ENCODE data around the gene TLCD3A.
"Not testable (repeated sequence)": the region's sequence is repeated elsewhere in the genome, so short reads cannot be mapped to it uniquely, and the experiment has no call there.

TLCD3A gene

DNA sequence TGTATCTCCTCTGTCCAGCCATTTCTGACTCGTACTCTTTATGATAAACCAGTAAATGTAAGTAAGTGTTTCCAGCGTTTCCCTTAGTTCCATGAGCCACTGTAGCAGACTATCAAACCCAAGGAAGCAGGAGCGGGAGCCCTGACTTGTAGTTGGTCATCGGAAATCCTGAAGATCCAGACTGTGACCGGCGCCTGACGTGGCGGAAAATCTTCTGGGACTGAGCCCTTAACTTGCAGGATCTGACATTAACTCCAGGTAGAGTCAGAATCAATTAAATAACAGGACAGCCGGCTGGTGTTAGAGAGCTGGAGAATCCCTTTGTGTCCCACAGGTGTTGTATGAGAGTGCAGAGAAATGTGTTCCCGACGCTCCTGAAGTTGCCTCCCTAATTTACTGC, 45.7 kb downstream of the TLCD3A start:
- H3K4me3 ChIP-seq (ENCODE audit: low read length): no peak overlapping the region
- TF ChIP-seq ZNF274 (IDR thresholded peaks at IDR 0.05; ENCODE audit: low read depth, low read length): no peak

- TF ChIP-seq ZNF274 (IDR thresholded peaks at IDR 0.05; ENCODE audit: low read depth, low read length): no peak
- H3K4me3 ChIP-seq (ENCODE audit: low read length): peak within 1 kb of the TSS; percentile 99
Measured at GRCh38 chr17:781805-782731, 49.7 kb downstream of the TLCD3A start, which contains the start of the genes GLOD4 and MRM3. TSS of gene GLOD4 (minus strand) at chr17:782280. CDS start at chr17:782255, 25 bp downstream. TSS of gene MRM3 (plus strand) at chr17:782353. CDS start at chr17:782379, 26 bp downstream.

GRCh38 chr17:784143-784542, 51.7 kb downstream of the TLCD3A start:
- no peak overlapping the region for H3K4me3 ChIP-seq (ENCODE audit: low read length)
- TF ChIP-seq ZNF274 (IDR thresholded peaks at IDR 0.05; ENCODE audit: low read depth, low read length): no peak

DNA sequence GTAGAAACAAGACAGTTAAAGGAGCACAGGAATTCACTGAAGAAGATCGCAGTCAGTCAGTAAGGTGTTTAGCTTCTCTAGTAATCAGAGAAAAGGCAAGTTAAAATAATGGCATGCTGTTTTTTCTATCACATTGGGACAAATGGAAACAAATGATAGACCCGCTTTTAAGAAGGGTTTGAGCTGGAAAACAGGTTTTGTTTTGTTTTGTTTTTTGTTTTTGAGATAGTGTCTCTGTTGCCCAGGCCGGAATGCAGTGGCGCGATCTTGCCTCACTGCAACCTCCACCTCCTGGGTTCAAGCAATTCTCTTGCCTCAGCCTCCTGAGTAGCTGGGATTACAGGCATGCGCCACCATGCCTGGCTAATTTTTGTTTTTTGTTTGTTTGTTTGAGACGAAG, 53.5 kb downstream of the TLCD3A start:
- H3K4me3 ChIP-seq (ENCODE audit: low read length): not testable (repeated sequence)

GRCh38 chr17:787641-788221, 55.3 kb downstream of the TLCD3A start:
- TF ChIP-seq ZNF274 (IDR thresholded peaks at IDR 0.05; ENCODE audit: low read depth, low read length): no peak
- H3K4me3 ChIP-seq (ENCODE audit: low read length): no peak overlapping the region

DNA sequence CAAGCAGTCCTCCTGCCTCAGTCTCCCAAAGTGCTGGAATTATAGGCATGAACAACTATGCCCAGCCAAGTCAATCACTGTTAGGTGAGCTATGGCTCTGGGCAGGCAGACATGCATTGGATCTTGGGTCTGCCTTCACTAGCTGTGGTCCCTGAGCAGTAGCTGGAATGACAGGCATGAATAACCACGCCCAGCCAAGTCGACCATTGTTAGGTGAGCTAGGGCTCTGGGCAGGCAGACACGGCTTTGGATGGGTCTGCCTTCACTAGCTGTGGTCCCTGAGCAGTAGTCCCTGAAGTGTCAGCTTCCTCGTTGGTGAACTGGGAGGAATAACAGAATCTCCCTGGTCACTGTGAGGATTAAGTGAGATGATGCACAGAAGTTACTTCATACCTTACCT, 56.2 kb downstream of the TLCD3A start:
- TF ChIP-seq ZNF274 (IDR thresholded peaks at IDR 0.05; ENCODE audit: low read depth, low read length): no peak
- no peak overlapping the region for H3K4me3 ChIP-seq (ENCODE audit: low read length)

DNA sequence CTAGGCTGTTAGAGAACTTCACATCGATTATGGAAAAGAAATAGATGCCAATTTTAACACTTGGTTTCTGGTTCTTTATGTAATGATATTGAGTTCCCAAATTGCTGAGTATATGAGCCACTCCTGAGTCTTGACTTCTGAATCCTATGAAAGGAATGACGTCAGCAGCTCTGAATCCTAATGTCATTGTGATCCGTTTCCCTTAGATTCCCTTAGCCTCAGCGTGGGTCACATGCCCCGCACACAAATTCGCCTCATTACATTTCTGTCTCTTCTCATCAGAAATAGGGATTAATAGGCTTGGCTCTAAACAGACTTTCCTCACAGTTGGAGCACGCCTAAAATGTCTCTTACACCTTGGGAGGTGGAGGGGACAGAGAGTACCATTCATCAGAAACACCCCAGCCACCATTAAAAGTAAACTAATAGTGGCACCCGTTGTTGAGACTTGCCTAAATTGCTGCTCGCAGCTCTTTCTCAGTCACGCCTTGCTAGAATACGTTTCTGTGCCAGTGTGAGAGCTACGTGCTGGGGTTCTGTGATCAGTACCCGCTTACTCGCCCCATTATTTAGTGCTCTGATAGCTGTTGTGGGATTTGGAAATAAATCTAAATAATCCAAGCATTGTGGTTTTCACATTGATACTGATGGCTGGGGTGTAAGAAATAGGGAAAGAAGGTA, 56.9 kb downstream of the TLCD3A start:
- TF ChIP-seq ZNF274 (IDR thresholded peaks at IDR 0.05; ENCODE audit: low read depth, low read length): no peak

DNA sequence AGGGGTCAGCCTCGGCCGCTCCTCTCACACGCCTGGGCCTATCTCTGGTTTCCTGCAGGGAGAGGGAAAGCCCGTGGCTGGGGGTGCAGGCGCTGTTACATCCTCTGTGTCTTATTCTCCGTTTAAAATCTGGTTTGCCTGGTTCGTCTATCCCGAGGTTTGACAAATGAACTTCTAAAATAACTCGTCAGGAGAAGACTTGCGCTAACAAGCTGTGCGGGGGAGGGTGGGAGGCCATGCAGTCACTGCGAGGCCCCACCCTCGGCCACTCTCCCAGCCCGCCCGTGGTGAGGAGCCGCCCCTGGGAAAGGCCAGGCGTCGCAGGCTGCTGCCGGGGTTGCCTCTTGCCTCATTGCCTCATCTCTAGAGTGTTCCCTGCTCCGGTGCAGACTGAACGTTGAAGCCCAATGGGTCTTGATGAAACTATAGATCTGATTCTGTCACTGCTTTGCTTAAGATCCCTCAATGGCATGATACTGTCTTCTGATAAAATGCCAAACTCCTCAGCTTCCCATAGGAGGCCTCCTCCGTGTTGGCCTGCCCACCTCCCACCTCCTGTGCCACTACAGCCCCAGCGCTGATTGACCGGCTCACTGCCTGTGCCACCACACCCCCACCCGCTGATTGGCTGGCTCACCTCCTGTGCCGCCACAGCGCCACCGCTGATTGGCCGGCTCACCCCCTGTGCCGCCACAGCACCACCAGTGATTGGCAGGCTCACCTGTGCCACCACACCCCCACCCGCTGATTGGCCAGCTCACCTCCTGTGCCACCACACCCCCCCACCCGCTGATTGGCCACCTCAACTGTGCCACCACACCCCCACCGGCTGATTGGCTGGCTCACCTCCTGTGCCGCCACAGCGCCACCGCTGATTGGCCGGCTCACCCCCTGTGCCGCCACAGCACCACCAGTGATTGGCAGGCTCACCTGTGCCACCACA, 57.8 kb downstream of the TLCD3A start:
- not testable (repeated sequence) for H3K4me3 ChIP-seq (ENCODE audit: low read length)

More for the DNA sequence above, 56.9 kb downstream of the TLCD3A start:
- H3K4me3 ChIP-seq (ENCODE audit: low read length): no peak overlapping the region

- H3K4me3 ChIP-seq (ENCODE audit: low read length): not testable (repeated sequence)
Measured at GRCh38 chr17:790874-791247, 58.5 kb downstream of the TLCD3A start.

DNA sequence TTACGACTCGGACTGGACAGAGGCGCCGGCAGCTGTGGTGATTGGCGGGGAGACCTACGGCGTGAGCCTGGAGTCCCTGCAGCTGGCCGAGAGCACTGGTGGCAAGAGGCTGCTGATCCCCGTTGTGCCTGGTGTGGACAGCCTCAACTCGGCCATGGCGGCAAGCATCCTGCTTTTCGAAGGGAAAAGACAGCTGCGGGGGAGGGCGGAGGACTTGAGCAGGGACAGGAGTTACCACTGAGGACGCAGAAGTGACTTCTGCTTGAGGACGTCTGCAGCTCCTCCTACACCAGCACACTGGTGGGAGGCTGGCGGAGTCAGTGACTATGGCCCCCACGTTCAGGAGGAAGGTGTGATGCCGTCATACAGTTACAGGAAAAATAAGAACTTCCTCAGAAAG, 59.4 kb downstream of the TLCD3A start:
- no peak overlapping the region for H3K4me3 ChIP-seq (ENCODE audit: low read length)
- no peak for TF ChIP-seq ZNF274 (IDR thresholded peaks at IDR 0.05; ENCODE audit: low read depth, low read length)

GRCh38 chr17:792277-792676, 59.9 kb downstream of the TLCD3A start:
- no peak overlapping the region for H3K4me3 ChIP-seq (ENCODE audit: low read length)
- TF ChIP-seq ZNF274 (IDR thresholded peaks at IDR 0.05; ENCODE audit: low read depth, low read length): no peak
